Measurements from ENCODE around the gene P4HA2. TPM values are rescaled to one million over a fixed set of nuclear protein-coding genes. Genes with fewer than 3 reads are reported as not detected.
"Not testable (repeated sequence)": the region's sequence is repeated elsewhere in the genome, so short reads cannot be mapped to it uniquely, and the experiment has no call there.

P4HA2 gene
- total RNA-seq, 1 experiment from 2014 or later = 15.1 TPM

GRCh38 chr5:132161574-132162326, 65.9 kb downstream of the P4HA2 start:
- ATAC-seq; H3K27ac Mint-ChIP-seq; H3K36me3 Mint-ChIP-seq; H3K4me3 Mint-ChIP-seq; H3K27me3 Mint-ChIP-seq (ENCODE audit: low read depth); DNase-seq (ENCODE audit: low spot score); CTCF ChIA-PET; POLR2A ChIA-PET; H3K4me1 Mint-ChIP-seq: not testable (repeated sequence)
- H3K9me3 Mint-ChIP-seq = peaks cover 20% of the 10 kb centered on the region

- H3K27ac Mint-ChIP-seq = no peak overlapping the region
- DNase-seq (ENCODE audit: low spot score) (no peak), ATAC-seq (no peak)
- CTCF ChIA-PET = interaction anchor here (1.5 kb wide), 1 partner anchor 91 kb away, joined by 5 read pairs; no protein-coding TSS in a partner anchor
- peaks cover 52% of the 10 kb centered on the region for H3K9me3 Mint-ChIP-seq
- POLR2A ChIA-PET = no interaction called here
- no peaks in the 10 kb centered on the region for H3K4me1 Mint-ChIP-seq
- peaks cover 11% of the 10 kb centered on the region; the same call in 1 of the 2 replicates for H3K36me3 Mint-ChIP-seq
- H3K4me3 Mint-ChIP-seq = no peak overlapping the region
- peaks cover 7% of the 10 kb centered on the region for H3K27me3 Mint-ChIP-seq (ENCODE audit: low read depth)
- TF ChIP-seq IRF1 (CRISPR knock-in tag; IDR thresholded peaks at IDR 0.05) (no peak), MYBL2 (CRISPR knock-in tag; IDR thresholded peaks at IDR 0.05) (no peak), CTCF (IDR thresholded peaks at IDR 0.05) (no peak), NR3C1 (CRISPR knock-in tag; conservative IDR thresholded peaks at IDR 0.05; ENCODE audit: low read depth) (no peak), SMAD4 (CRISPR knock-in tag; IDR thresholded peaks at IDR 0.05) (no peak), CREB1 (CRISPR knock-in tag; IDR thresholded peaks at IDR 0.05) (no peak), ZNF121 (CRISPR knock-in tag; IDR thresholded peaks at IDR 0.05) (no peak)
Observed at GRCh38 chr5:132156413-132156812, 71.2 kb downstream of the P4HA2 start.

GRCh38 chr5:132150565-132150964, 77.1 kb downstream of the P4HA2 start:
- Mint-ChIP-seq H3K36me3 (peaks cover 11% of the 10 kb centered on the region; the same call in 1 of the 2 replicates), H3K27ac (no peak overlapping the region), H3K4me3 (no peak overlapping the region), H3K9me3 (peaks cover 47% of the 10 kb centered on the region), H3K27me3 (ENCODE audit: low read depth) (peaks cover 7% of the 10 kb centered on the region), H3K4me1 (no peaks in the 10 kb centered on the region)
- POLR2A ChIA-PET = no interaction called here
- CTCF ChIA-PET = interaction anchor here (0.7 kb wide), 1 partner anchor 124 kb away, joined by 4 read pairs; no protein-coding TSS in a partner anchor
- ATAC-seq (no peak), DNase-seq (ENCODE audit: low spot score) (no peak)
- no peak for TF ChIP-seq FOXP1 (CRISPR knock-in tag; IDR thresholded peaks at IDR 0.05; ENCODE audit: borderline replicate concordance)
- no peak for TF ChIP-seq OVOL2 (CRISPR knock-in tag; IDR thresholded peaks at IDR 0.05; ENCODE audit: borderline replicate concordance)
- TF ChIP-seq ERG (CRISPR knock-in tag; IDR thresholded peaks at IDR 0.05) = no peak
- TF ChIP-seq NR1H2 (CRISPR knock-in tag; IDR thresholded peaks at IDR 0.05) = no peak
- no peak for TF ChIP-seq CREB1 (CRISPR knock-in tag; IDR thresholded peaks at IDR 0.05)
- TF ChIP-seq ELF4 (CRISPR knock-in tag; IDR thresholded peaks at IDR 0.05; ENCODE audit: low read depth) = no peak
- no peak for TF ChIP-seq ZNF121 (CRISPR knock-in tag; IDR thresholded peaks at IDR 0.05)

GRCh38 chr5:132147663-132148062, 80.0 kb downstream of the P4HA2 start:
- POLR2A ChIA-PET = no interaction called here
- Mint-ChIP-seq H3K4me1 (no peaks in the 10 kb centered on the region), H3K36me3 (peaks cover 14% of the 10 kb centered on the region), H3K4me3 (no peak overlapping the region), H3K27me3 (ENCODE audit: low read depth) (peaks cover 6% of the 10 kb centered on the region), H3K27ac (no peak overlapping the region), H3K9me3 (peaks cover 48% of the 10 kb centered on the region)
- DNase-seq (ENCODE audit: low spot score) = no peak
- CTCF ChIA-PET = no interaction called here
- no peak for ATAC-seq
- TF ChIP-seq FOXJ3 (CRISPR knock-in tag; IDR thresholded peaks at IDR 0.05; ENCODE audit: borderline replicate concordance) (no peak), JAZF1 (CRISPR knock-in tag; IDR thresholded peaks at IDR 0.05) (no peak), ZNF219 (CRISPR knock-in tag; IDR thresholded peaks at IDR 0.05; ENCODE audit: borderline replicate concordance) (no peak), ZSCAN18 (CRISPR knock-in tag; IDR thresholded peaks at IDR 0.05) (no peak), E2F4 (CRISPR knock-in tag; IDR thresholded peaks at IDR 0.05; ENCODE audit: borderline replicate concordance, low read depth) (no peak), ZNF425 (CRISPR knock-in tag; conservative IDR thresholded peaks at IDR 0.05) (no peak), NR3C1 (CRISPR knock-in tag; conservative IDR thresholded peaks at IDR 0.05; ENCODE audit: low read depth) (no peak), NR1H2 (CRISPR knock-in tag; IDR thresholded peaks at IDR 0.05) (no peak)

Data from WTC11 (cell line).